Left lung (tissue), 10 donors: Measurements from ENCODE around the gene GPNMB. TPM values are rescaled to one million over a fixed set of nuclear protein-coding genes. Genes with fewer than 3 reads are reported as not detected.
"Not testable (repeated sequence)": the region's sequence is repeated elsewhere in the genome, so short reads cannot be mapped to it uniquely, and the experiment has no call there.

Source experiments
- ATAC-seq: fragments of 200-7000 bp; cut with Tn5 transposase; one replicate; pipeline ENCODE4 v1.9.1; 2020; ENCODE audit warnings: moderate library complexity
- DNase-seq, 4 donors: peaks; one replicate each; pipeline ENCODE4 v3.0.0-alpha.2; 2013 to 2020
- H3K27ac ChIP-seq, 2 donors: fragments of 200-600 bp; sonication (generic) in 1 of 2; one replicate each; pipeline versions ENCODE4 v1.5.0 to v1.8.0; 2020 to 2021
- H3K27me3 ChIP-seq, 2 donors: fragments of 200-600 bp; sonication (generic) in 1 of 2; one replicate each; pipeline versions ENCODE4 v1.5.0 to v1.8.0; 2020 to 2021
- H3K36me3 ChIP-seq, 2 donors: fragments of 200-600 bp; sonication (generic) in 1 of 2; one replicate each; pipeline versions ENCODE4 v1.5.0 to v1.8.0; 2020 to 2021
- H3K4me1 ChIP-seq, 2 donors: fragments of 200-600 bp; one replicate each; pipeline ENCODE4 v1.8.0; 2021
- H3K4me3 ChIP-seq, 2 donors: fragments of 200-600 bp; sonication (generic) in 1 of 2; one replicate each; pipeline versions ENCODE4 v1.5.0 to v1.8.0; 2020 to 2021; ENCODE audit warnings: mild to moderate bottlenecking in 1 of 2
- H3K9me3 ChIP-seq, 2 donors: fragments of 200-600 bp; sonication (generic) in 1 of 2; one replicate each; pipeline versions ENCODE4 v1.5.0 to v1.8.0; 2020 to 2021
- CTCF ChIP-seq, 2 donors: fragments of 200-600 bp; sonication (generic) in 1 of 2; IDR thresholded peaks; one replicate each; pipeline versions ENCODE4 v1.5.0 to v1.8.0; 2021; ENCODE audit warnings: antibody characterized with exemption in 2 of 2
- intact Hi-C, 2 donors: fragments of 100-400 bp; cut with DNase I; formaldehyde crosslinking; loops; one replicate each; pipeline versions ENCODE4 v1.11.2 to v1.14.2; 2022
- polyA plus RNA-seq, 6 donors: library from polyadenylated mRNA; unstranded; fragments of 120-200 nt; gene quantifications; one replicate each; pipeline ENCODE4 v1.2.1, GENCODE V29; 2013; ENCODE audit not compliant: insufficient read length in 6 of 6
- total RNA-seq, 2 donors: library from RNA; stranded (reverse); fragmentation: NEBNext Ultra II Directional; extraction: Animal tissue kit (Norgen Biotek cat#: 25700); gene quantifications; one replicate each; pipeline ENCODE4 v1.2.1, GENCODE V29; 2021
- donor health status: DM: no; HTN: yes; CAD: no.
- donor health status: DM: no; HTN: no; CAD: no.

Gene GPNMB
- total and polyA plus RNA-seq, 8 donors = 2.0 to 290 (median 3.8) TPM

- DNase-seq (peak in 1 of 4 donors; percentile 40), ATAC-seq (no peak)
- Histone ChIP-seq H3K9me3 (no peaks in the 10 kb centered on the region), H3K4me1 (no peaks in the 10 kb centered on the region), H3K27ac (no peak overlapping the region), H3K4me3 (no peak overlapping the region), H3K36me3 (no peaks in the 10 kb centered on the region), H3K27me3 (no peaks in the 10 kb centered on the region)
- intact Hi-C loops = no loop called here
- no peak for TF ChIP-seq CTCF (IDR thresholded peaks at IDR 0.05)
Measured at GRCh38 chr7:23222439-23223030, 24.0 kb upstream of the GPNMB start.

DNA sequence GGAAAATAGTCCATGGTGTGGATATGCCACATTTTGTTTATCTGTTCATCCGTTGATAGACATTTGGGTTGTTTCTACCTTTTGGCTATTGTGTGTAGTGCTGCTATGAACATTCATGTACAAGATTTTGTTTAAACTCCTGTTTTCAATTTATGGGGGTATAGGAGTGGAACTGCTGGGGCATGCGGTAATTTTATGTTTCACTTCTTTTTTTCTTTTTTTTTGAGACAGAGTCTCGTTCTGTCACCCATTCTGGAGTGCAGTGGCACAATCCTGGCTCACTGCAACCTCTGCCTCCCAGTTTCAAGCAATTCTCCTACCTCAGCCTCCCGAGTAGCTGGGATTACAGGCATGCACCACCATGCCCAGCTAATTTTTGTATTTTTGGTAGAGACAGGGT lies 22.2 kb upstream of the GPNMB start:
- ATAC-seq, H3K27ac ChIP-seq, H3K27me3 ChIP-seq, DNase-seq, H3K4me1 ChIP-seq, H3K36me3 ChIP-seq, intact Hi-C loops, H3K4me3 ChIP-seq, H3K9me3 ChIP-seq: not testable (repeated sequence)

GRCh38 chr7:23226844-23227450 lies 19.6 kb upstream of the GPNMB start:
- no peaks in the 10 kb centered on the region for H3K36me3 ChIP-seq
- no peak for TF ChIP-seq CTCF (IDR thresholded peaks at IDR 0.05)
- intact Hi-C loops = no loop called here
- H3K4me3 ChIP-seq = no peak overlapping the region
- H3K9me3 ChIP-seq = no peaks in the 10 kb centered on the region
- DNase-seq = no peak
- H3K27me3 ChIP-seq = no peaks in the 10 kb centered on the region
- no peaks in the 10 kb centered on the region for H3K4me1 ChIP-seq
- ATAC-seq = no peak
- no peak overlapping the region for H3K27ac ChIP-seq

DNA sequence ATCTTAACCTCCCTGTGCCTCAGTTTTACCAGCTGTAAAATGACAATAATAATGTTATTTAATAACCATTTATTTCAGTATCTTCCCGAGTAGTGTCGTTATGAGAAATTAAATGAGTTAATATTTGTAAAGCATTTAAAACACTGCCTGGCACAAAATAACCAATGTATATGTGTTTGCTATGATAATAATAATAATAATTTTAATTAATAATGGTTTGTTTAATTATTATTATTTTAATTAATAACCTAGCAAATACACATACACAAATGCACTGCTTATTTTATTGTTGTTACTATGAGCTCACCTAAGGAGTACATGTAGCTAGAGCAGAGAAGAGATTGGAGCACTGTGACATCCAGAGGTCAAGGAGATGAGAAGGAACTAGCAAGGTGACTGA lies 18.2 kb upstream of the GPNMB start:
- Histone ChIP-seq H3K4me1 (no peaks in the 10 kb centered on the region), H3K4me3 (no peak overlapping the region), H3K27ac (no peak overlapping the region), H3K9me3 (no peaks in the 10 kb centered on the region), H3K27me3 (no peaks in the 10 kb centered on the region), H3K36me3 (no peaks in the 10 kb centered on the region)
- DNase-seq (no peak), ATAC-seq (no peak)
- intact Hi-C loops = no loop called here
- TF ChIP-seq CTCF (IDR thresholded peaks at IDR 0.05) = no peak

DNA sequence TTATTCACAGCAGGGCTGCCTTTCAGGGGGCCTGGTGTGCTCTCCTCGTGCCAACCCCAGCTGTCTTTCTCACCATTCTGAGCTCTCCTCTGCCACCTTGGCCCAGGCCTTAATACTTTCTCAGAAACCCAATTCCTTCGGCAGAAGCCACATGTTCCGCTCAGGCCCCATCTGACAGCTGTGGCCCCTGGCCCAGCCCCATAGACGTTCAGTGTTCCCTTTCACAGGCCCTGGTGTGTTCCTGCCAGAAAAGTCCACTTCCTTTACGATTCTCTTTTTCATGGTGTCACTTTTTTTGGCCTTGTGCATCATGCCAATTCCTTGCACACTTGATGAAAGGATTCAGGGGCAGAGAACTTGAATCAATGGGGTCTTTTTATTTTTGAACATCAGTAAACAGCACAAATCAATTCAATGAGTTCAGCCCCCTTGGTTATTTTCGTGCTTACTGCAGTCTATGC lies 15.9 kb upstream of the GPNMB start:
- ATAC-seq (no peak), DNase-seq (no peak)
- TF ChIP-seq CTCF (IDR thresholded peaks at IDR 0.05) = no peak
- Histone ChIP-seq H3K36me3 (no peaks in the 10 kb centered on the region), H3K4me3 (no peak overlapping the region), H3K4me1 (no peaks in the 10 kb centered on the region), H3K27me3 (no peaks in the 10 kb centered on the region), H3K9me3 (no peaks in the 10 kb centered on the region), H3K27ac (no peak overlapping the region)
- intact Hi-C loops = no loop called here

GRCh38 chr7:23232966-23233365 lies 13.6 kb upstream of the GPNMB start:
- Histone ChIP-seq H3K4me1 (no peaks in the 10 kb centered on the region), H3K4me3 (no peak overlapping the region), H3K27me3 (no peaks in the 10 kb centered on the region), H3K36me3 (no peaks in the 10 kb centered on the region), H3K9me3 (no peaks in the 10 kb centered on the region), H3K27ac (no peak overlapping the region)
- intact Hi-C loops = no loop called here
- DNase-seq = no peak
- TF ChIP-seq CTCF (IDR thresholded peaks at IDR 0.05) = no peak
- no peak for ATAC-seq
